Measurements from ENCODE around the gene RECQL5.

DNA sequence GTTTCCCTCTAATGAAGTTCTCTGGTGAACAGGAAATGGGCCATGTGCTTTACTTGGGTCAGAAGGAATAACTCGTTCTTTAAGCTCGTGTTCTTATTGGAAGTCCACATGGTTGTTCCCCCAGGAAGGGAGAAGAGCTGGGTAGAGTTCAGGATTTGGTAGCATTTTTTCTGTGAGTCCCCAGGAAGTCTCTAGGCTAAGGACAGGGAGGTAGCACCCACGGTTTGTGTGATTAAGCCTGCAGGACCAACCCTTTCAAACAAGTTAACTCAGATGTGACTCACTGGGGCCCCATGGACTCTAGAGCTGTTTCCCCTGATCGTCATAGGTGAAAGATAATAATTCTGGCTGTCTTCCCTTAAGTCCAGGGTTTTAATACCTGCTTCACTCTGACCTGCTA lies 16.6 kb upstream of the RECQL5 start:
- TF ChIP-seq, protein P1, sequence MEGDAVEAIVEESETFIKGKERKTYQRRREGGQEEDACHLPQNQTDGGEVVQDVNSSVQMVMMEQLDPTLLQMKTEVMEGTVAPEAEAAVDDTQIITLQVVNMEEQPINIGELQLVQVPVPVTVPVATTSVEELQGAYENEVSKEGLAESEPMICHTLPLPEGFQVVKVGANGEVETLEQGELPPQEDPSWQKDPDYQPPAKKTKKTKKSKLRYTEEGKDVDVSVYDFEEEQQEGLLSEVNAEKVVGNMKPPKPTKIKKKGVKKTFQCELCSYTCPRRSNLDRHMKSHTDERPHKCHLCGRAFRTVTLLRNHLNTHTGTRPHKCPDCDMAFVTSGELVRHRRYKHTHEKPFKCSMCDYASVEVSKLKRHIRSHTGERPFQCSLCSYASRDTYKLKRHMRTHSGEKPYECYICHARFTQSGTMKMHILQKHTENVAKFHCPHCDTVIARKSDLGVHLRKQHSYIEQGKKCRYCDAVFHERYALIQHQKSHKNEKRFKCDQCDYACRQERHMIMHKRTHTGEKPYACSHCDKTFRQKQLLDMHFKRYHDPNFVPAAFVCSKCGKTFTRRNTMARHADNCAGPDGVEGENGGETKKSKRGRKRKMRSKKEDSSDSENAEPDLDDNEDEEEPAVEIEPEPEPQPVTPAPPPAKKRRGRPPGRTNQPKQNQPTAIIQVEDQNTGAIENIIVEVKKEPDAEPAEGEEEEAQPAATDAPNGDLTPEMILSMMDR (IDR thresholded peaks at IDR 0.05; ENCODE audit: poor library complexity, severe bottlenecking): no peak
- TF ChIP-seq SMC3 (conservative IDR thresholded peaks at IDR 0.05; ENCODE audit: poor library complexity) (no peak), POLR2AphosphoS5 (IDR thresholded peaks at IDR 0.05) (no peak), EZH2 (IDR thresholded peaks at IDR 0.05; ENCODE audit: borderline replicate concordance, insufficient read depth, low read length, poor library complexity, severe bottlenecking) (no peak)
- TF ChIP-seq, protein P2, sequence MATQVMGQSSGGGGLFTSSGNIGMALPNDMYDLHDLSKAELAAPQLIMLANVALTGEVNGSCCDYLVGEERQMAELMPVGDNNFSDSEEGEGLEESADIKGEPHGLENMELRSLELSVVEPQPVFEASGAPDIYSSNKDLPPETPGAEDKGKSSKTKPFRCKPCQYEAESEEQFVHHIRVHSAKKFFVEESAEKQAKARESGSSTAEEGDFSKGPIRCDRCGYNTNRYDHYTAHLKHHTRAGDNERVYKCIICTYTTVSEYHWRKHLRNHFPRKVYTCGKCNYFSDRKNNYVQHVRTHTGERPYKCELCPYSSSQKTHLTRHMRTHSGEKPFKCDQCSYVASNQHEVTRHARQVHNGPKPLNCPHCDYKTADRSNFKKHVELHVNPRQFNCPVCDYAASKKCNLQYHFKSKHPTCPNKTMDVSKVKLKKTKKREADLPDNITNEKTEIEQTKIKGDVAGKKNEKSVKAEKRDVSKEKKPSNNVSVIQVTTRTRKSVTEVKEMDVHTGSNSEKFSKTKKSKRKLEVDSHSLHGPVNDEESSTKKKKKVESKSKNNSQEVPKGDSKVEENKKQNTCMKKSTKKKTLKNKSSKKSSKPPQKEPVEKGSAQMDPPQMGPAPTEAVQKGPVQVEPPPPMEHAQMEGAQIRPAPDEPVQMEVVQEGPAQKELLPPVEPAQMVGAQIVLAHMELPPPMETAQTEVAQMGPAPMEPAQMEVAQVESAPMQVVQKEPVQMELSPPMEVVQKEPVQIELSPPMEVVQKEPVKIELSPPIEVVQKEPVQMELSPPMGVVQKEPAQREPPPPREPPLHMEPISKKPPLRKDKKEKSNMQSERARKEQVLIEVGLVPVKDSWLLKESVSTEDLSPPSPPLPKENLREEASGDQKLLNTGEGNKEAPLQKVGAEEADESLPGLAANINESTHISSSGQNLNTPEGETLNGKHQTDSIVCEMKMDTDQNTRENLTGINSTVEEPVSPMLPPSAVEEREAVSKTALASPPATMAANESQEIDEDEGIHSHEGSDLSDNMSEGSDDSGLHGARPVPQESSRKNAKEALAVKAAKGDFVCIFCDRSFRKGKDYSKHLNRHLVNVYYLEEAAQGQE (IDR thresholded peaks at IDR 0.05; ENCODE audit: borderline replicate concordance): no peak

Measured in neural cell (in vitro differentiated cells).